HepG2 (cell line): ENCODE results near the gene ZNFX1. TPM values are rescaled to one million over a fixed set of nuclear protein-coding genes. Genes with fewer than 3 reads are reported as not detected.

Experiments used
- ATF1 ChIP-seq: IDR thresholded peaks from 2 replicates; pipeline ENCODE4 v1.6.1; 2016; ENCODE audit warnings: mild to moderate bottlenecking, control low read depth
- FOXK1 ChIP-seq: sonication (generic); formaldehyde crosslinking; IDR thresholded peaks from 2 replicates; pipeline ENCODE4 v1.4.0; 2020; ENCODE audit warnings: low read depth, missing genetic modification reagents, borderline replicate concordance
- GMEB2 ChIP-seq: IDR thresholded peaks from 2 replicates; pipeline ENCODE4 v1.6.1; 2016; ENCODE audit warnings: missing biosample characterization, missing genetic modification reagents, low read depth
- MAF1 ChIP-seq: sonication (generic); formaldehyde crosslinking; IDR thresholded peaks from 2 replicates; pipeline ENCODE4 v1.5.0; 2020; ENCODE audit warnings: missing genetic modification reagents, borderline replicate concordance
- SKI ChIP-seq: fragments of 450-650 bp; IDR thresholded peaks from one replicate; pipeline ENCODE4 v1.6.1; 2018; ENCODE audit warnings: mild to moderate bottlenecking; ENCODE audit not compliant: partially characterized antibody
- SRF ChIP-seq: IDR thresholded peaks from 2 replicates; pipeline ENCODE4 v1.6.1; 2011; ENCODE audit warnings: mild to moderate bottlenecking, low read depth, low read length, moderate library complexity
- STAT6 ChIP-seq: sonication (generic); formaldehyde crosslinking; IDR thresholded peaks from 2 replicates; pipeline ENCODE4 v1.4.0; 2020; ENCODE audit warnings: missing genetic modification reagents, mild to moderate bottlenecking, borderline replicate concordance
- ZNF468 ChIP-seq: sonication (generic); formaldehyde crosslinking; IDR thresholded peaks from 2 replicates; pipeline ENCODE4 v1.8.0; 2022; ENCODE audit warnings: mild to moderate bottlenecking, moderate library complexity, missing genetic modification reagents
- ZNF576 ChIP-seq: sonication (generic); formaldehyde crosslinking; IDR thresholded peaks from 2 replicates; pipeline ENCODE4 v1.4.0; 2020; ENCODE audit warnings: mild to moderate bottlenecking, missing genetic modification reagents
- ZNF775 ChIP-seq: sonication (generic); formaldehyde crosslinking; IDR thresholded peaks from 2 replicates; pipeline ENCODE4 v1.4.0; 2020; ENCODE audit warnings: missing genetic modification reagents, mild to moderate bottlenecking, moderate library complexity, borderline replicate concordance
- polyA plus RNA-seq, 8 experiments: library from polyadenylated mRNA; depleted of rRNA in 3 of 8; stranded (reverse) in 7 of 8; unstranded in 1 of 8; fragments of >200 nt; fragmentation: Illumina TruSeq in 4 of 8; extraction: Trizol in 4 of 8; gene quantifications; 2 replicates each; pipeline versions ENCODE4 v1.2.1 to v1.2.3, GENCODE V29; 2011 to 2016; ENCODE audit warnings: low read depth in 4 of 8, missing spikeins in 1 of 8, mixed read lengths in 1 of 8; ENCODE audit not compliant: insufficient read depth in 1 of 8
- total RNA-seq, 5 experiments: library from RNA; depleted of rRNA; stranded (reverse); fragments of >200 nt; fragmentation: Illumina TruSeq; extraction: Trizol; gene quantifications; 2 replicates each; pipeline ENCODE4 v1.2.3, GENCODE V29; 2016; ENCODE audit warnings: low read depth in 1 of 5
- TF ChIP-seq, protein P1 (sequence below), 2 experiments: fragments of 450-650 bp in 1 of 2; sonication (generic) in 1 of 2; formaldehyde crosslinking in 1 of 2; IDR thresholded peaks; 2 replicates each; pipeline versions ENCODE4 v1.6.1 to v1.8.0; 2016 to 2022; ENCODE audit warnings: antibody characterized with exemption in 1 of 2, mild to moderate bottlenecking in 1 of 2, missing genetic modification reagents in 1 of 2
- TF ChIP-seq, protein P2 (sequence below): IDR thresholded peaks from 2 replicates; pipeline ENCODE4 v1.6.1; 2016; ENCODE audit warnings: missing compliant biosample characterization, missing genetic modification reagents, borderline replicate concordance

ZNFX1 gene
- total and polyA plus RNA-seq, 2 of the 13 experiments (the other 11 are each of a cell fraction or from before 2014, with no cell fraction given) = 2.9 to 11.1 TPM

- TF ChIP-seq, protein P1, sequence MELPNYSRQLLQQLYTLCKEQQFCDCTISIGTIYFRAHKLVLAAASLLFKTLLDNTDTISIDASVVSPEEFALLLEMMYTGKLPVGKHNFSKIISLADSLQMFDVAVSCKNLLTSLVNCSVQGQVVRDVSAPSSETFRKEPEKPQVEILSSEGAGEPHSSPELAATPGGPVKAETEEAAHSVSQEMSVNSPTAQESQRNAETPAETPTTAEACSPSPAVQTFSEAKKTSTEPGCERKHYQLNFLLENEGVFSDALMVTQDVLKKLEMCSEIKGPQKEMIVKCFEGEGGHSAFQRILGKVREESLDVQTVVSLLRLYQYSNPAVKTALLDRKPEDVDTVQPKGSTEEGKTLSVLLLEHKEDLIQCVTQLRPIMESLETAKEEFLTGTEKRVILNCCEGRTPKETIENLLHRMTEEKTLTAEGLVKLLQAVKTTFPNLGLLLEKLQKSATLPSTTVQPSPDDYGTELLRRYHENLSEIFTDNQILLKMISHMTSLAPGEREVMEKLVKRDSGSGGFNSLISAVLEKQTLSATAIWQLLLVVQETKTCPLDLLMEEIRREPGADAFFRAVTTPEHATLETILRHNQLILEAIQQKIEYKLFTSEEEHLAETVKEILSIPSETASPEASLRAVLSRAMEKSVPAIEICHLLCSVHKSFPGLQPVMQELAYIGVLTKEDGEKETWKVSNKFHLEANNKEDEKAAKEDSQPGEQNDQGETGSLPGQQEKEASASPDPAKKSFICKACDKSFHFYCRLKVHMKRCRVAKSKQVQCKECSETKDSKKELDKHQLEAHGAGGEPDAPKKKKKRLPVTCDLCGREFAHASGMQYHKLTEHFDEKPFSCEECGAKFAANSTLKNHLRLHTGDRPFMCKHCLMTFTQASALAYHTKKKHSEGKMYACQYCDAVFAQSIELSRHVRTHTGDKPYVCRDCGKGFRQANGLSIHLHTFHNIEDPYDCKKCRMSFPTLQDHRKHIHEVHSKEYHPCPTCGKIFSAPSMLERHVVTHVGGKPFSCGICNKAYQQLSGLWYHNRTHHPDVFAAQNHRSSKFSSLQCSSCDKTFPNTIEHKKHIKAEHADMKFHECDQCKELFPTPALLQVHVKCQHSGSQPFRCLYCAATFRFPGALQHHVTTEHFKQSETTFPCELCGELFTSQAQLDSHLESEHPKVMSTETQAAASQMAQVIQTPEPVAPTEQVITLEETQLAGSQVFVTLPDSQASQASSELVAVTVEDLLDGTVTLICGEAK (IDR thresholded peaks at IDR 0.05) = no peak
- TF ChIP-seq, protein P1 (CRISPR knock-in tag; IDR thresholded peaks at IDR 0.05) = no peak
- TF ChIP-seq ATF1 (no peak), SKI (no peak), GMEB2 (CRISPR knock-in tag) (no peak), ZNF775 (CRISPR knock-in tag) (no peak), ZNF468 (CRISPR knock-in tag) (no peak), ZNF576 (CRISPR knock-in tag) (no peak), FOXK1 (peak; percentile 32; the same call in 1 of the 2 replicates), MAF1 (CRISPR knock-in tag) (no peak), STAT6 (CRISPR knock-in tag) (no peak), SRF (no peak; the same call in 1 of the 2 replicates)
- TF ChIP-seq, protein P2, sequence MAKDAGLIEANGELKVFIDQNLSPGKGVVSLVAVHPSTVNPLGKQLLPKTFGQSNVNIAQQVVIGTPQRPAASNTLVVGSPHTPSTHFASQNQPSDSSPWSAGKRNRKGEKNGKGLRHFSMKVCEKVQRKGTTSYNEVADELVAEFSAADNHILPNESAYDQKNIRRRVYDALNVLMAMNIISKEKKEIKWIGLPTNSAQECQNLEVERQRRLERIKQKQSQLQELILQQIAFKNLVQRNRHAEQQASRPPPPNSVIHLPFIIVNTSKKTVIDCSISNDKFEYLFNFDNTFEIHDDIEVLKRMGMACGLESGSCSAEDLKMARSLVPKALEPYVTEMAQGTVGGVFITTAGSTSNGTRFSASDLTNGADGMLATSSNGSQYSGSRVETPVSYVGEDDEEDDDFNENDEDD (CRISPR knock-in tag) = no peak
Measured at GRCh38 chr20:49245921-49246740, 31.7 kb downstream of the ZNFX1 start (continued).
